ENCODE results near the gene MAGEB3. TPM values are rescaled to one million over a fixed set of nuclear protein-coding genes. Genes with fewer than 3 reads are reported as not detected.

MAGEB3 gene
- total RNA-seq, 1 donor from 2014 or later = not detected

GRCh38 chrX:30280428-30280827 lies 50.0 kb downstream of the MAGEB3 start:
- no peak for DNase-seq (ENCODE audit: low spot score)

GRCh38 chrX:30282527-30282926 lies 52.1 kb downstream of the MAGEB3 start:
- DNase-seq (ENCODE audit: low spot score) = no peak

- DNase-seq (ENCODE audit: low spot score) = no peak
Measured at GRCh38 chrX:30283456-30284200, 53.2 kb downstream of the MAGEB3 start.

Other genes with a start within 250 kb of the MAGEB3 start
- not detected for gene MAGEB2, start 15.1 kb upstream of the MAGEB3 start, total RNA-seq
- not detected for gene MAGEB4, start 11.3 kb downstream of the MAGEB3 start, total RNA-seq
- not detected for gene MAGEB1, start 16.5 kb downstream of the MAGEB3 start, total RNA-seq
- gene NR0B1, start 78.7 kb downstream of the MAGEB3 start, total RNA-seq = not detected